Liver (tissue), 9 donors: ENCODE data around the gene CCDC112. TPM values are rescaled to one million over a fixed set of nuclear protein-coding genes. Genes with fewer than 3 reads are reported as not detected.

Experiments
- DNase-seq: peaks from one replicate; pipeline ENCODE4 v3.0.0-alpha.2; 2017; ENCODE audit warnings: low spot score
- H3K27ac ChIP-seq, 2 donors: one replicate each; pipeline ENCODE4 v1.7.0; 2013; ENCODE audit warnings: inconsistent platforms in 2 of 2, low read length in 2 of 2, control low read depth in 1 of 2, low read depth in 1 of 2, mild to moderate bottlenecking in 1 of 2
- H3K27me3 ChIP-seq, 4 donors: one replicate each; pipeline versions ENCODE4 v1.6.1 to v1.7.0; 2013; ENCODE audit warnings: low read length in 3 of 4, inconsistent platforms in 1 of 4, mild to moderate bottlenecking in 1 of 4, moderate library complexity in 1 of 4; ENCODE audit not compliant: control insufficient read depth in 4 of 4, insufficient read depth in 4 of 4
- H3K36me3 ChIP-seq, 4 donors: one replicate each; pipeline versions ENCODE4 v1.6.1 to v1.7.0; 2013; ENCODE audit warnings: low read length in 3 of 4, mild to moderate bottlenecking in 3 of 4, low read depth in 1 of 4, moderate library complexity in 1 of 4; ENCODE audit not compliant: control insufficient read depth in 4 of 4, insufficient read depth in 3 of 4
- H3K4me1 ChIP-seq, 4 donors: one replicate each; pipeline versions ENCODE4 v1.6.1 to v1.7.0; 2013; ENCODE audit warnings: low read length in 3 of 4, mild to moderate bottlenecking in 3 of 4, moderate library complexity in 1 of 4; ENCODE audit not compliant: control insufficient read depth in 4 of 4, insufficient read depth in 4 of 4
- H3K4me3 ChIP-seq, 3 donors: one replicate each; pipeline versions ENCODE4 v1.6.1 to v1.7.0; 2013; ENCODE audit warnings: low read length in 3 of 3, control low read depth in 1 of 3, low read depth in 1 of 3, mild to moderate bottlenecking in 1 of 3
- H3K9ac ChIP-seq, 2 donors: one replicate each; pipeline ENCODE4 v1.7.0; 2013; ENCODE audit warnings: low read length in 2 of 2, mild to moderate bottlenecking in 2 of 2, moderate library complexity in 2 of 2, control low read depth in 1 of 2, low read depth in 1 of 2
- H3K9me3 ChIP-seq, 4 donors: one replicate each; pipeline versions ENCODE4 v1.6.1 to v1.7.0; 2013; ENCODE audit warnings: low read length in 3 of 4; ENCODE audit not compliant: control insufficient read depth in 4 of 4
- ATF3 ChIP-seq: IDR thresholded peaks from 2 replicates; pipeline ENCODE4 v1.6.1; 2016; ENCODE audit warnings: antibody characterized with exemption
- CTCF ChIP-seq: fragments of 150-350 bp; IDR thresholded peaks from 2 replicates; pipeline ENCODE4 v1.5.1; 2017; ENCODE audit warnings: improper control_type of control experiment, low read depth, low read length; ENCODE audit not compliant: missing input control
- EGR1 ChIP-seq, 2 donors: IDR thresholded peaks; 2 replicates each; pipeline ENCODE4 v1.6.1; 2016 to 2018; ENCODE audit warnings: antibody characterized with exemption in 2 of 2, low read depth in 2 of 2
- FOXA2 ChIP-seq: IDR thresholded peaks from 2 replicates; pipeline ENCODE4 v1.6.1; 2016; ENCODE audit warnings: antibody characterized with exemption
- GABPA ChIP-seq, 2 donors: IDR thresholded peaks in 1 of 2; conservative IDR thresholded peaks in 1 of 2; 2 replicates each; pipeline ENCODE4 v1.6.1; 2016; ENCODE audit warnings: antibody characterized with exemption in 2 of 2, mild to moderate bottlenecking in 1 of 2, moderate library complexity in 1 of 2
- HNF4A ChIP-seq, 2 donors: conservative IDR thresholded peaks; 2 replicates each; pipeline ENCODE4 v1.6.1; 2016; ENCODE audit warnings: antibody characterized with exemption in 2 of 2, mild to moderate bottlenecking in 2 of 2
- HNF4G ChIP-seq: IDR thresholded peaks from 2 replicates; pipeline ENCODE4 v1.6.1; 2016; ENCODE audit warnings: antibody characterized with exemption
- JUND ChIP-seq, 2 donors: IDR thresholded peaks; 2 replicates each; pipeline ENCODE4 v1.6.1; 2016; ENCODE audit warnings: antibody characterized with exemption in 2 of 2
- MAX ChIP-seq: IDR thresholded peaks from 2 replicates; pipeline ENCODE4 v1.6.1; 2016; ENCODE audit warnings: antibody characterized with exemption
- NR2F2 ChIP-seq: IDR thresholded peaks from 2 replicates; pipeline ENCODE4 v1.6.1; 2016; ENCODE audit warnings: antibody characterized with exemption
- RAD21 ChIP-seq, 2 donors: IDR thresholded peaks; 2 replicates each; pipeline ENCODE4 v1.6.1; 2016; ENCODE audit warnings: antibody characterized with exemption in 2 of 2, mild to moderate bottlenecking in 2 of 2
- REST ChIP-seq: IDR thresholded peaks from 2 replicates; pipeline ENCODE4 v1.6.1; 2016; ENCODE audit warnings: antibody characterized with exemption, mild to moderate bottlenecking
- RXRA ChIP-seq, 2 donors: IDR thresholded peaks; 2 replicates each; pipeline ENCODE4 v1.6.1; 2017 to 2018; ENCODE audit warnings: antibody characterized with exemption in 2 of 2, mild to moderate bottlenecking in 1 of 2
- SP1 ChIP-seq: IDR thresholded peaks from 2 replicates; pipeline ENCODE4 v1.6.1; 2018; ENCODE audit warnings: antibody characterized with exemption, mild to moderate bottlenecking
- TAF1 ChIP-seq: conservative IDR thresholded peaks from 2 replicates; pipeline ENCODE4 v1.6.1; 2016; ENCODE audit warnings: antibody characterized with exemption, mild to moderate bottlenecking
- YY1 ChIP-seq: IDR thresholded peaks from 2 replicates; pipeline ENCODE4 v1.6.1; 2016; ENCODE audit warnings: antibody characterized with exemption, mild to moderate bottlenecking
- ZBTB33 ChIP-seq: IDR thresholded peaks from 2 replicates; pipeline ENCODE4 v1.6.1; 2016; ENCODE audit warnings: antibody characterized with exemption
- WGBS: extraction: QIAGEN DNeasy Blood & Tissue Kit; methylation state at CpG from one replicate; pipeline ENCODE4 v1.1.7; 2013; 5-methylcytosine and 5-hydroxymethylcytosine counted together
- polyA plus RNA-seq, 2 donors: library from polyadenylated mRNA; stranded (reverse) in 1 of 2; unstranded in 1 of 2; fragments of 200-250 nt in 1 of 2; fragments of >200 nt in 1 of 2; fragmentation: Nextera tagmentation in 1 of 2; extraction: Ambion mirVana in 1 of 2; gene quantifications; one replicate each; pipeline versions ENCODE4 v1.2.1 to v1.2.3, GENCODE V29; 2013 to 2015
- total RNA-seq, 2 donors: library from RNA; depleted of rRNA; stranded (reverse); fragments of >200 nt; gene quantifications; one replicate each; pipeline ENCODE4 v1.2.3, GENCODE V29; 2014
- donor health status: healthy.
- donor health status: healthy.
- donor health status: healthy.
- donor health status: healthy.
- donor health status: healthy.

Gene CCDC112
- total and polyA plus RNA-seq, 4 donors = 0.75 to 1.6 (median 1.1) TPM

- Histone ChIP-seq H3K9me3 (no peaks in the 10 kb centered on the region), H3K27ac (no peak overlapping the region), H3K9ac (no peak overlapping the region), H3K36me3 (peaks cover 1 to 22% (median 16%) of the 10 kb centered on the region in 4 donors), H3K4me3 (no peak overlapping the region), H3K4me1 (no peaks in the 10 kb centered on the region), H3K27me3 (no peaks in the 10 kb centered on the region)
- TF ChIP-seq MAX (no peak), TAF1 (no peak), RAD21 (IDR thresholded peaks at IDR 0.05) (no peak)
- WGBS = 95% methylated on average over 4 of the region's 4 CpGs
- no peak for DNase-seq
Observed at GRCh38 chr5:115231598-115231997, 64.9 kb downstream of the CCDC112 start.

GRCh38 chr5:115229606-115230005 lies 66.8 kb downstream of the CCDC112 start:
- TF ChIP-seq EGR1 (IDR thresholded peaks at IDR 0.05; ENCODE audit: low read depth in 2 of 2) (no peak), FOXA2 (no peak), YY1 (no peak), ATF3 (no peak), CTCF (no peak), GABPA (IDR thresholded peaks at IDR 0.05 in 1 of 2, conservative IDR thresholded peaks at IDR 0.05 in 1 of 2) (no peak), RXRA (IDR thresholded peaks at IDR 0.05) (no peak), NR2F2 (no peak), HNF4A (conservative IDR thresholded peaks at IDR 0.05) (no peak), RAD21 (IDR thresholded peaks at IDR 0.05) (no peak), TAF1 (no peak), HNF4G (no peak), JUND (IDR thresholded peaks at IDR 0.05) (no peak), MAX (no peak), SP1 (no peak), REST (no peak), ZBTB33 (no peak)
- Histone ChIP-seq H3K27ac (no peak overlapping the region), H3K36me3 (peaks cover 3 to 22% (median 15%) of the 10 kb centered on the region in 4 donors), H3K27me3 (no peaks in the 10 kb centered on the region), H3K4me1 (no peaks in the 10 kb centered on the region), H3K9ac (no peak overlapping the region), H3K9me3 (no peaks in the 10 kb centered on the region), H3K4me3 (no peak overlapping the region)
- 99% methylated on average over 1 of the region's 1 CpG for WGBS
- DNase-seq = no peak
